H1 (cell line): ENCODE measurements around the gene C17orf50. TPM values are rescaled to one million over a fixed set of nuclear protein-coding genes. Genes with fewer than 3 reads are reported as not detected.

Experiments
- POU5F1 ChIP-seq: IDR thresholded peaks from 2 replicates; pipeline ENCODE4 v1.6.1; 2011; ENCODE audit warnings: low read depth, mild to moderate bottlenecking, low read length, moderate library complexity
- polyA plus RNA-seq, 7 experiments: library from polyadenylated mRNA; depleted of rRNA in 3 of 7; stranded (reverse) in 5 of 7; unstranded in 2 of 7; fragments of >200 nt in 5 of 7; fragments of 200-250 nt in 2 of 7; gene quantifications; 1 replicate in 5 of 7; 2 replicates in 1 of 7; 4 replicates in 1 of 7; pipeline versions ENCODE4 v1.2.1 to v1.2.3, GENCODE V29; 2011 to 2013; ENCODE audit warnings: missing spikeins in 2 of 7, mixed read lengths in 2 of 7
- total RNA-seq: library from RNA; stranded (reverse); fragmentation: NEBNext Ultra II Directional; extraction: Animal tissue kit (Norgen Biotek cat#: 25700); gene quantifications from 2 replicates; pipeline ENCODE4 v1.2.1, GENCODE V29; 2021

Gene C17orf50
- total and polyA plus RNA-seq, 2 of the 8 experiments (the other 6 are each of a cell fraction or from before 2014, with no cell fraction given) = 0.12 TPM; not detected in 1

DNA sequence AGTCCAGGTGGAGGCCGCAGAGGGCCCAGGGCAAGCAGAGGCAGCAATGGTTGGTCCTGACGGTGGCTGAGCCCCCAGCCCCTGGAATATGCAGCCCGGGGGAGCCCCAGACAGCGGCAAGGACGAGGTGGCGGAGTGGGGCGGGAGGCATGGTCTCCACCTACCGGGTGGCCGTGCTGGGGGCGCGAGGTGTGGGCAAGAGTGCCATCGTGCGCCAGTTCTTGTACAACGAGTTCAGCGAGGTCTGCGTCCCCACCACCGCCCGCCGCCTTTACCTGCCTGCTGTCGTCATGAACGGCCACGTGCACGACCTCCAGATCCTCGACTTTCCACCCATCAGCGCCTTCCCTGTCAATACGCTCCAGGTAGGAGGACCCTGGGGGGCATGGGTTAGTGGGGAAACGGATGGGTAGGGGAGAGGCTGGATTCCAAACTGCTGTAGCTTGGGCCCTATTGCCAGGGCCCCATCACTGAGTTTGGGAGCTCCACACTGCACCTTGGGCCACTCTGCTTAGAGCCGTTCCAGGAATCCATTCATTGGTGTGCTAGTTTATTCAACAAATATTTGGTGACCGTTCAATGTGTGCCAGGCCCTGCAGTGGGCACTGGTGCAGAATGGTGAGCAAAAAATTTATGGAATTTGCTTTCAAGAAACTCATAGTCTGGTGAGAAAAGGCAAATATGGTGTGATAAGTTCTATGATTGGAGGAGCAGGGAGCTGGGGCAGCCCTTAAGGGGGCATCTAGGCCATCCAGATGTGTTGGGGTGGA is 25.5 kb upstream of the C17orf50 start (continued):
- no peak for TF ChIP-seq POU5F1
